ENCODE measurements around the gene CDC27.

GRCh38 chr17:47224966-47225365, 35.9 kb upstream of the CDC27 start:
- TF ChIP-seq CTCF (IDR thresholded peaks at IDR 0.05; ENCODE audit: borderline replicate concordance, extremely low read depth, low read length, poor library complexity, severe bottlenecking) (no peak), EZH2 (IDR thresholded peaks at IDR 0.05; ENCODE audit: borderline replicate concordance, low read depth, low read length, severe bottlenecking) (no peak)
